Lower lobe of right lung (tissue), 2 donors: ENCODE measurements around the gene MALAT1. TPM values are rescaled to one million over a fixed set of nuclear protein-coding genes. Genes with fewer than 3 reads are reported as not detected.
"Not testable (repeated sequence)": the region's sequence is repeated elsewhere in the genome, so short reads cannot be mapped to it uniquely, and the experiment has no call there.

ENCODE experiments used
- ATAC-seq, 2 donors: fragments of 200-7000 bp; cut with Tn5 transposase; one replicate each; pipeline ENCODE4 v1.9.1; 2020 to 2022; ENCODE audit warnings: mild to moderate bottlenecking in 2 of 2, moderate library complexity in 2 of 2
- DNase-seq: peaks from one replicate; pipeline ENCODE4 v3.0.0-alpha.2; 2020
- H3K27ac ChIP-seq: fragments of 200-600 bp; one replicate; pipeline ENCODE4 v1.8.0; 2022
- H3K27me3 ChIP-seq: fragments of 200-600 bp; one replicate; pipeline ENCODE4 v1.8.0; 2022; ENCODE audit warnings: low read depth
- H3K36me3 ChIP-seq: fragments of 200-600 bp; one replicate; pipeline ENCODE4 v1.8.0; 2022; ENCODE audit warnings: mild to moderate bottlenecking
- H3K4me1 ChIP-seq: fragments of 200-600 bp; one replicate; pipeline ENCODE4 v1.8.0; 2022
- H3K4me3 ChIP-seq: fragments of 200-600 bp; one replicate; pipeline ENCODE4 v1.8.0; 2022; ENCODE audit warnings: mild to moderate bottlenecking
- H3K9me3 ChIP-seq: fragments of 200-600 bp; one replicate; pipeline ENCODE4 v1.8.0; 2022
- CTCF ChIP-seq: fragments of 200-600 bp; IDR thresholded peaks from one replicate; pipeline ENCODE4 v1.8.0; 2022; ENCODE audit warnings: antibody characterized with exemption, mild to moderate bottlenecking
- intact Hi-C: fragments of 100-400 bp; cut with DNase I; formaldehyde crosslinking; loops from one replicate; pipeline ENCODE4 v1.11.0; 2022
- total RNA-seq: library from RNA; stranded (reverse); fragmentation: NEBNext Ultra II Directional; extraction: Animal tissue kit (Norgen Biotek cat#: 25700); gene quantifications from one replicate; pipeline ENCODE4 v1.2.1, GENCODE V29; 2021
- donor health status: DM: no; HTN: yes; CAD: no; lungs with severe emphysema.

Gene MALAT1
- total RNA-seq, 1 donor from 2014 or later = 11,612 TPM

GRCh38 chr11:65471447-65471891, 27.4 kb upstream of the MALAT1 start:
- peak; percentile 85 for DNase-seq
- Histone ChIP-seq H3K4me1 (peaks cover 44% of the 10 kb centered on the region), H3K27ac (peak overlapping the region; percentile 94), H3K36me3 (no peaks in the 10 kb centered on the region), H3K9me3 (no peaks in the 10 kb centered on the region), H3K4me3 (peak overlapping the region; percentile 28), H3K27me3 (no peaks in the 10 kb centered on the region)
- peak; percentile 85 to 91 for ATAC-seq
- intact Hi-C loops = no loop called here
- peak; percentile 82 for TF ChIP-seq CTCF

- peak overlapping the region; percentile 94 for H3K27ac ChIP-seq
- H3K4me1 ChIP-seq = peaks cover 47% of the 10 kb centered on the region
- H3K4me3 ChIP-seq, H3K36me3 ChIP-seq, DNase-seq, H3K9me3 ChIP-seq, H3K27me3 ChIP-seq, intact Hi-C loops, ATAC-seq: not testable (repeated sequence)
Measured at GRCh38 chr11:65472588-65473277, 26.1 kb upstream of the MALAT1 start.

GRCh38 chr11:65473278-65473860, 25.5 kb upstream of the MALAT1 start:
- DNase-seq (no peak), ATAC-seq (no peak)
- TF ChIP-seq CTCF = no peak
- Histone ChIP-seq H3K27me3 (no peaks in the 10 kb centered on the region), H3K27ac (peak overlapping the region; percentile 94), H3K4me3 (no peak overlapping the region), H3K4me1 (peaks cover 54% of the 10 kb centered on the region), H3K36me3 (no peaks in the 10 kb centered on the region), H3K9me3 (no peaks in the 10 kb centered on the region)
- intact Hi-C loops = no loop called here

GRCh38 chr11:65474864-65475263, 24.0 kb upstream of the MALAT1 start:
- no peak overlapping the region for H3K27ac ChIP-seq
- no peak for TF ChIP-seq CTCF
- H3K4me1 ChIP-seq = peaks cover 58% of the 10 kb centered on the region
- DNase-seq (no peak), ATAC-seq (no peak)
- H3K9me3 ChIP-seq = no peaks in the 10 kb centered on the region
- no peaks in the 10 kb centered on the region for H3K27me3 ChIP-seq
- no peaks in the 10 kb centered on the region for H3K36me3 ChIP-seq
- H3K4me3 ChIP-seq = no peak overlapping the region
- intact Hi-C loops = no loop called here

- H3K27ac ChIP-seq = peak overlapping the region; percentile 100
- no peaks in the 10 kb centered on the region for H3K36me3 ChIP-seq
- no peaks in the 10 kb centered on the region for H3K9me3 ChIP-seq
- ATAC-seq (no peak), DNase-seq (no peak)
- peaks cover 58% of the 10 kb centered on the region for H3K4me1 ChIP-seq
- intact Hi-C loops = no loop called here
- peak overlapping the region; percentile 89 for H3K4me3 ChIP-seq
- no peak for TF ChIP-seq CTCF
- no peaks in the 10 kb centered on the region for H3K27me3 ChIP-seq
Measured at GRCh38 chr11:65476632-65477148, 22.2 kb upstream of the MALAT1 start.
